DND-41 (cell line): ENCODE results near the gene PDCD5.
"Not testable (repeated sequence)": the region's sequence is repeated elsewhere in the genome, so short reads cannot be mapped to it uniquely, and the experiment has no call there.

Source experiments
- EZH2 ChIP-seq: IDR thresholded peaks from 3 replicates; pipeline ENCODE4 v1.6.1; 2012; ENCODE audit warnings: borderline replicate concordance, low read depth, mild to moderate bottlenecking, moderate library complexity, low read length, inconsistent platforms; ENCODE audit not compliant: severe bottlenecking
- TF ChIP-seq, protein P1 (sequence below): IDR thresholded peaks from 2 replicates; pipeline ENCODE4 v1.5.1; 2012; ENCODE audit warnings: borderline replicate concordance, low read length, moderate library complexity, mild to moderate bottlenecking; ENCODE audit not compliant: poor library complexity, severe bottlenecking; ENCODE audit errors: extremely low read depth

GRCh38 chr19:32587747-32588504 lies 6.9 kb downstream of the PDCD5 start:
- TF ChIP-seq, protein P1, sequence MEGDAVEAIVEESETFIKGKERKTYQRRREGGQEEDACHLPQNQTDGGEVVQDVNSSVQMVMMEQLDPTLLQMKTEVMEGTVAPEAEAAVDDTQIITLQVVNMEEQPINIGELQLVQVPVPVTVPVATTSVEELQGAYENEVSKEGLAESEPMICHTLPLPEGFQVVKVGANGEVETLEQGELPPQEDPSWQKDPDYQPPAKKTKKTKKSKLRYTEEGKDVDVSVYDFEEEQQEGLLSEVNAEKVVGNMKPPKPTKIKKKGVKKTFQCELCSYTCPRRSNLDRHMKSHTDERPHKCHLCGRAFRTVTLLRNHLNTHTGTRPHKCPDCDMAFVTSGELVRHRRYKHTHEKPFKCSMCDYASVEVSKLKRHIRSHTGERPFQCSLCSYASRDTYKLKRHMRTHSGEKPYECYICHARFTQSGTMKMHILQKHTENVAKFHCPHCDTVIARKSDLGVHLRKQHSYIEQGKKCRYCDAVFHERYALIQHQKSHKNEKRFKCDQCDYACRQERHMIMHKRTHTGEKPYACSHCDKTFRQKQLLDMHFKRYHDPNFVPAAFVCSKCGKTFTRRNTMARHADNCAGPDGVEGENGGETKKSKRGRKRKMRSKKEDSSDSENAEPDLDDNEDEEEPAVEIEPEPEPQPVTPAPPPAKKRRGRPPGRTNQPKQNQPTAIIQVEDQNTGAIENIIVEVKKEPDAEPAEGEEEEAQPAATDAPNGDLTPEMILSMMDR = not testable (repeated sequence)
- not testable (repeated sequence) for TF ChIP-seq EZH2
